Suprapubic skin (tissue), 4 donors: ENCODE results near the gene SLC22A1. TPM values are rescaled to one million over a fixed set of nuclear protein-coding genes. Genes with fewer than 3 reads are reported as not detected.

Experiments
- DNase-seq, 2 donors: peaks; one replicate each; pipeline ENCODE4 v3.0.0-alpha.2; 2019; ENCODE audit warnings: low spot score in 2 of 2
- H3K27ac ChIP-seq: fragments of 200-600 bp; sonication (generic); one replicate; pipeline ENCODE4 v1.5.1; 2019
- H3K27me3 ChIP-seq: fragments of 200-600 bp; sonication (generic); one replicate; pipeline ENCODE4 v1.5.1; 2019
- H3K36me3 ChIP-seq: fragments of 200-600 bp; sonication (generic); one replicate; pipeline ENCODE4 v1.5.1; 2019
- H3K4me1 ChIP-seq: fragments of 200-600 bp; sonication (generic); one replicate; pipeline ENCODE4 v1.5.1; 2019
- H3K4me3 ChIP-seq: fragments of 200-600 bp; sonication (generic); one replicate; pipeline ENCODE4 v1.5.1; 2019; ENCODE audit warnings: mild to moderate bottlenecking
- H3K9me3 ChIP-seq: fragments of 200-600 bp; sonication (generic); one replicate; pipeline ENCODE4 v1.5.1; 2019
- EP300 ChIP-seq: sonication (generic); formaldehyde crosslinking; IDR thresholded peaks from one replicate; pipeline ENCODE4 v1.6.1; 2017; ENCODE audit warnings: antibody characterized with exemption
- POLR2A ChIP-seq, 2 donors: fragments of 450-650 bp; IDR thresholded peaks; one replicate each; pipeline ENCODE4 v1.6.1; 2017; ENCODE audit warnings: antibody characterized with exemption in 2 of 2, mild to moderate bottlenecking in 2 of 2, moderate library complexity in 2 of 2
- POLR2AphosphoS5 ChIP-seq, 3 donors: sonication (generic); formaldehyde crosslinking; IDR thresholded peaks; one replicate each; pipeline ENCODE4 v1.6.1; 2017; ENCODE audit warnings: antibody characterized with exemption in 3 of 3
- WGBS: methylation state at CpG from one replicate; pipeline ENCODE4 v1.1.5; 2018; 5-methylcytosine and 5-hydroxymethylcytosine counted together
- total RNA-seq, 4 donors: library from RNA; depleted of rRNA; stranded (reverse); fragments of >200 nt; gene quantifications; one replicate each; pipeline ENCODE4 v1.1.0, GENCODE V29; 2016
- TF ChIP-seq, protein P1 (sequence below), 2 donors: fragments of 200-600 bp in 1 of 2; fragments of 450-650 bp in 1 of 2; sonication (generic) in 1 of 2; IDR thresholded peaks; one replicate each; pipeline ENCODE4 v1.5.1; 2016 to 2019; ENCODE audit warnings: antibody characterized with exemption in 2 of 2, mild to moderate bottlenecking in 1 of 2, moderate library complexity in 1 of 2

Gene SLC22A1
- total RNA-seq, 4 donors from 2014 or later: 0.26 to 3.9 (median 3.3) TPM; not detected in 1

- no peak for TF ChIP-seq POLR2AphosphoS5 (IDR thresholded peaks at IDR 0.05)
- TF ChIP-seq POLR2A (IDR thresholded peaks at IDR 0.05): no peak
- TF ChIP-seq, protein P1, sequence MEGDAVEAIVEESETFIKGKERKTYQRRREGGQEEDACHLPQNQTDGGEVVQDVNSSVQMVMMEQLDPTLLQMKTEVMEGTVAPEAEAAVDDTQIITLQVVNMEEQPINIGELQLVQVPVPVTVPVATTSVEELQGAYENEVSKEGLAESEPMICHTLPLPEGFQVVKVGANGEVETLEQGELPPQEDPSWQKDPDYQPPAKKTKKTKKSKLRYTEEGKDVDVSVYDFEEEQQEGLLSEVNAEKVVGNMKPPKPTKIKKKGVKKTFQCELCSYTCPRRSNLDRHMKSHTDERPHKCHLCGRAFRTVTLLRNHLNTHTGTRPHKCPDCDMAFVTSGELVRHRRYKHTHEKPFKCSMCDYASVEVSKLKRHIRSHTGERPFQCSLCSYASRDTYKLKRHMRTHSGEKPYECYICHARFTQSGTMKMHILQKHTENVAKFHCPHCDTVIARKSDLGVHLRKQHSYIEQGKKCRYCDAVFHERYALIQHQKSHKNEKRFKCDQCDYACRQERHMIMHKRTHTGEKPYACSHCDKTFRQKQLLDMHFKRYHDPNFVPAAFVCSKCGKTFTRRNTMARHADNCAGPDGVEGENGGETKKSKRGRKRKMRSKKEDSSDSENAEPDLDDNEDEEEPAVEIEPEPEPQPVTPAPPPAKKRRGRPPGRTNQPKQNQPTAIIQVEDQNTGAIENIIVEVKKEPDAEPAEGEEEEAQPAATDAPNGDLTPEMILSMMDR (IDR thresholded peaks at IDR 0.05): no peak
- no peak for TF ChIP-seq EP300
- Histone ChIP-seq H3K4me3 (no peak overlapping the region), H3K36me3 (no peaks in the 10 kb centered on the region), H3K4me1 (no peaks in the 10 kb centered on the region), H3K9me3 (peaks cover 9% of the 10 kb centered on the region), H3K27ac (no peak overlapping the region), H3K27me3 (no peaks in the 10 kb centered on the region)
- DNase-seq: no peak
- 88% methylated on average over 2 of the region's 2 CpGs for WGBS
Measured at GRCh38 chr6:160203953-160204352, 82.3 kb downstream of the SLC22A1 start.

DNA sequence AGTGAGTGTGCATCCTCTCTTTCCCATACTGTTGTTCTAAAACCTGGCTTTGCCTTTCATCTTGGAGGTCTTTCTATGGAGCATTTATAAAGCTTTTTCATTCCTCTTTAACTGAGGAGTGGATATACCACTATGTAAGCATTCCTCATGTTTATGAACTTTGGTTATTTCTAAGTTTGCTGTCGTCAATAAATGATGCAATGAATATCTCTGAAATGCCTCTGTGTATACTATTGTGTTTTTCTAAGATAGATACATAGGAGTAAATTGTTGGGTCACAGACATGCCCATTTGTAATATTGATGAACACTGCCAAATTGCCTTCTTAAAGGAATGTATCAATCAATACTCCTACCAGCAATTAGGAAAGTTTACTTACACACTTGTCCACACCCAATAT lies 83.1 kb downstream of the SLC22A1 start:
- no peaks in the 10 kb centered on the region for H3K4me1 ChIP-seq
- H3K9me3 ChIP-seq: peaks cover 9% of the 10 kb centered on the region
- no peak overlapping the region for H3K4me3 ChIP-seq
- no peaks in the 10 kb centered on the region for H3K36me3 ChIP-seq
- WGBS: 54% methylated on average over 1 of the region's 1 CpG
- no peak for DNase-seq
- no peak overlapping the region for H3K27ac ChIP-seq
- TF ChIP-seq, protein P1 (IDR thresholded peaks at IDR 0.05): no peak
- TF ChIP-seq POLR2A (IDR thresholded peaks at IDR 0.05) (no peak), EP300 (no peak), POLR2AphosphoS5 (IDR thresholded peaks at IDR 0.05) (no peak)
- no peaks in the 10 kb centered on the region for H3K27me3 ChIP-seq

GRCh38 chr6:160207618-160208017 lies 86.0 kb downstream of the SLC22A1 start:
- H3K9me3 ChIP-seq: peaks cover 9% of the 10 kb centered on the region
- no peak overlapping the region for H3K27ac ChIP-seq
- no peak overlapping the region for H3K4me3 ChIP-seq
- no peaks in the 10 kb centered on the region for H3K36me3 ChIP-seq
- WGBS: 85% methylated on average over 3 of the region's 3 CpGs
- no peak for DNase-seq
- TF ChIP-seq EP300 (no peak), POLR2A (IDR thresholded peaks at IDR 0.05) (no peak), POLR2AphosphoS5 (IDR thresholded peaks at IDR 0.05) (no peak)
- TF ChIP-seq, protein P1 (IDR thresholded peaks at IDR 0.05): no peak
- no peaks in the 10 kb centered on the region for H3K4me1 ChIP-seq
- H3K27me3 ChIP-seq: no peaks in the 10 kb centered on the region

Other genes starting within 250 kb of the SLC22A1 start
- gene MAS1, start 230.8 kb upstream of the SLC22A1 start, total RNA-seq: not detected
- 100 to 1,000 TPM in 1 of 4 donors, 10 to 100 TPM in 3; 58.2 to 137 (median 90.6) TPM for gene IGF2R, start 152.7 kb upstream of the SLC22A1 start, total RNA-seq
- not detected for gene SLC22A2, start 137.0 kb downstream of the SLC22A1 start, total RNA-seq
- gene SLC22A3, start 226.6 kb downstream of the SLC22A1 start, total RNA-seq: 10 to 100 TPM; 13.3 to 15.8 (median 15.7) TPM